Activated T-helper 1 cell treated with Interleukin-2 at 50 U/mL for 16 hours (primary cell): Measurements from ENCODE around the gene CCDC158.
"Not testable (repeated sequence)": the region's sequence is repeated elsewhere in the genome, so short reads cannot be mapped to it uniquely, and the experiment has no call there.

Experiments
- DNase-seq: peaks from one replicate; pipeline ENCODE4 v3.0.0-alpha.2; 2020; ENCODE audit warnings: low read depth

CCDC158 gene

GRCh38 chr4:76311896-76312331 lies 109.0 kb downstream of the CCDC158 start:
- no peak for DNase-seq

- no peak for DNase-seq
Observed at GRCh38 chr4:76310683-76311082, 110.3 kb downstream of the CCDC158 start.

- no peak for DNase-seq
Observed at GRCh38 chr4:76309939-76310550, 110.9 kb downstream of the CCDC158 start.

GRCh38 chr4:76308548-76308947 lies 112.4 kb downstream of the CCDC158 start:
- no peak for DNase-seq

GRCh38 chr4:76307660-76308014 lies 113.3 kb downstream of the CCDC158 start:
- no peak for DNase-seq

- no peak for DNase-seq
Observed at GRCh38 chr4:76306882-76307659, 113.9 kb downstream of the CCDC158 start.

- no peak for DNase-seq
Observed at GRCh38 chr4:76305971-76306881, 114.7 kb downstream of the CCDC158 start, which contains the start of gene STBD1. Gene STBD1 (plus strand): TSS chr4:76306733. CDS start chr4:76306770, 37 bp downstream.

GRCh38 chr4:76305033-76305687 lies 115.8 kb downstream of the CCDC158 start:
- no peak for DNase-seq

- DNase-seq, result no peak
Observed at GRCh38 chr4:76302826-76303438, 118.0 kb downstream of the CCDC158 start.

GRCh38 chr4:76301775-76302162 lies 119.2 kb downstream of the CCDC158 start:
- no peak for DNase-seq

- no peak for DNase-seq
Observed at GRCh38 chr4:76301068-76301774, 119.7 kb downstream of the CCDC158 start.

GRCh38 chr4:76300012-76300411 lies 120.9 kb downstream of the CCDC158 start:
- DNase-seq, result no peak

GRCh38 chr4:76298227-76298626 lies 122.7 kb downstream of the CCDC158 start:
- no peak for DNase-seq

GRCh38 chr4:76296286-76296820 lies 124.6 kb downstream of the CCDC158 start:
- no peak for DNase-seq

GRCh38 chr4:76293772-76294171 lies 127.2 kb downstream of the CCDC158 start:
- no peak for DNase-seq

GRCh38 chr4:76292730-76293129 lies 128.2 kb downstream of the CCDC158 start:
- no peak for DNase-seq

- not testable (repeated sequence) for DNase-seq
Observed at GRCh38 chr4:76287811-76288210, 133.1 kb downstream of the CCDC158 start.

GRCh38 chr4:76283900-76284299 lies 137.0 kb downstream of the CCDC158 start:
- DNase-seq, result no peak

GRCh38 chr4:76282941-76283689 lies 137.8 kb downstream of the CCDC158 start:
- no peak for DNase-seq

- not testable (repeated sequence) for DNase-seq
Observed at GRCh38 chr4:76281594-76281993, 139.3 kb downstream of the CCDC158 start.
